SU-DHL-6 (cell line): ENCODE measurements around the gene SREBF1.

ENCODE experiments used
- EZH2phosphoT487 ChIP-seq: fragments of 200-600 bp; sonication (generic), shearing (Covaris generic); conservative IDR thresholded peaks from 2 replicates; pipeline ENCODE4 v1.6.1; 2018; ENCODE audit warnings: mild to moderate bottlenecking, antibody characterized with exemption, low read length, moderate library complexity, mixed read lengths
- TF ChIP-seq, protein P1 (sequence below): fragments of 200-600 bp; sonication (generic); IDR thresholded peaks from one replicate; pipeline ENCODE4 v1.5.1; 2017; ENCODE audit warnings: antibody characterized with exemption, mild to moderate bottlenecking, low read length, moderate library complexity; ENCODE audit not compliant: insufficient read depth, poor library complexity, severe bottlenecking

DNA sequence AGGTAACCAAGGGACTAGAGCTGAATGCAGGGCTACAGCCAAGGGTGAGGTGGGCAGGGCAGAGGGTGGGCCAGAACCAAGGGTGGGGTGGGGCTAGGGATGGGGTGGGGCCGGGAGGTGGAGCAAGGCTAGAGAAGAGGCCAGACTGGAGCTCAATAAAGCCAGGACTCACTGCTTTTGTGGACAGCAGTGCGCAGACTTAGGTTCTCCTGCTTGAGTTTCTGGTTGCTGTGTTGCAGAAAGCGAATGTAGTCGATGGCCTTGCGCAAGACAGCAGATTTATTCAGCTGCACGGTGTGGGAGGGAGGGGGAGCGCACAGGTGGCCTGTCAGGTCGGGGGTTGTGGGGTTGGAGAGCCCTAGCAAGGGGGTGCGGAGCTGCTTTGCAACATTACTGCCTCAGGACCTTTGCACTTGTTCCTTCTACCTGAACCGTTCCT lies 18.7 kb downstream of the SREBF1 start:
- TF ChIP-seq, protein P1, sequence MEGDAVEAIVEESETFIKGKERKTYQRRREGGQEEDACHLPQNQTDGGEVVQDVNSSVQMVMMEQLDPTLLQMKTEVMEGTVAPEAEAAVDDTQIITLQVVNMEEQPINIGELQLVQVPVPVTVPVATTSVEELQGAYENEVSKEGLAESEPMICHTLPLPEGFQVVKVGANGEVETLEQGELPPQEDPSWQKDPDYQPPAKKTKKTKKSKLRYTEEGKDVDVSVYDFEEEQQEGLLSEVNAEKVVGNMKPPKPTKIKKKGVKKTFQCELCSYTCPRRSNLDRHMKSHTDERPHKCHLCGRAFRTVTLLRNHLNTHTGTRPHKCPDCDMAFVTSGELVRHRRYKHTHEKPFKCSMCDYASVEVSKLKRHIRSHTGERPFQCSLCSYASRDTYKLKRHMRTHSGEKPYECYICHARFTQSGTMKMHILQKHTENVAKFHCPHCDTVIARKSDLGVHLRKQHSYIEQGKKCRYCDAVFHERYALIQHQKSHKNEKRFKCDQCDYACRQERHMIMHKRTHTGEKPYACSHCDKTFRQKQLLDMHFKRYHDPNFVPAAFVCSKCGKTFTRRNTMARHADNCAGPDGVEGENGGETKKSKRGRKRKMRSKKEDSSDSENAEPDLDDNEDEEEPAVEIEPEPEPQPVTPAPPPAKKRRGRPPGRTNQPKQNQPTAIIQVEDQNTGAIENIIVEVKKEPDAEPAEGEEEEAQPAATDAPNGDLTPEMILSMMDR, result no peak
- TF ChIP-seq EZH2phosphoT487, result no peak
